Astrocyte of the spinal cord (primary cell): ENCODE measurements around the gene EDEM3.

Experiments used
- DNase-seq: peaks from one replicate; pipeline ENCODE4 v3.0.0; 2011; ENCODE audit warnings: low read depth, low spot score
- H3K4me3 ChIP-seq: 2 replicates; pipeline ENCODE4 v1.5.1; 2011; ENCODE audit warnings: low read depth, mild to moderate bottlenecking, low read length, moderate library complexity
- CTCF ChIP-seq: IDR thresholded peaks from 2 replicates; pipeline ENCODE4 v1.5.1; 2012; ENCODE audit warnings: low read depth, mild to moderate bottlenecking, low read length, inconsistent platforms
- in situ Hi-C: cut with HindIII; loops from 2 replicates; pipeline ENCODE4 v1.10.0; 2017; ENCODE audit warnings: low sequenced_read_pairs

The EDEM3 gene

DNA sequence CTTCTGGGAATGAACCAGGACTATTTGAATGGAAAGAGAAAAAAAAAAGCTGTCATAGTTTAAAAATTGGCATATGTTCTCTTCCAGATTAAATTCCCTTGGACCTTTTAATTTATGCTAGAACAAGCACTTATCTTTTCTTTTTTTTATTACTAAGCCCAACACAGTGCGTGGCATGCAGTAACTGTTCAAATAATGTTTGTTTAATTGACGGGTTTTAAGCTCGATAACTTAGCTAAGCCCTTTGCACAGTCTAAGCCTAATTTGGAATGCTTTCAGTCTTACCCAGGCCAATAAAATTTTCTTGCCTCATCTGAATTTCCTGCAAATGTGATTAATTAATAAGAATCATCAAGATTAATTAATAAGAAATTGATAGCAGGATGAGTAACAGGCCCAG, 39.3 kb upstream of the EDEM3 start:
- in situ Hi-C loops = no loop called here
- H3K4me3 ChIP-seq = no peak overlapping the region
- DNase-seq = no peak
- no peak for TF ChIP-seq CTCF

GRCh38 chr1:184792450-184792969, 37.9 kb upstream of the EDEM3 start:
- in situ Hi-C loops = no loop called here
- peak; percentile 99 for DNase-seq
- no peak overlapping the region for H3K4me3 ChIP-seq
- TF ChIP-seq CTCF = no peak

GRCh38 chr1:184791550-184791900, 36.9 kb upstream of the EDEM3 start:
- DNase-seq = peak; percentile 72
- TF ChIP-seq CTCF = no peak
- no peak overlapping the region for H3K4me3 ChIP-seq
- in situ Hi-C loops = no loop called here

GRCh38 chr1:184790642-184791549, 36.2 kb upstream of the EDEM3 start:
- in situ Hi-C loops = no loop called here
- DNase-seq = peak; percentile 11
- no peak overlapping the region for H3K4me3 ChIP-seq
- no peak for TF ChIP-seq CTCF

- TF ChIP-seq CTCF = no peak
- no peak overlapping the region for H3K4me3 ChIP-seq
- in situ Hi-C loops = no loop called here
- no peak for DNase-seq
These were observed 35.2 kb upstream of the EDEM3 start for GRCh38 chr1:184789884-184790283.

DNA sequence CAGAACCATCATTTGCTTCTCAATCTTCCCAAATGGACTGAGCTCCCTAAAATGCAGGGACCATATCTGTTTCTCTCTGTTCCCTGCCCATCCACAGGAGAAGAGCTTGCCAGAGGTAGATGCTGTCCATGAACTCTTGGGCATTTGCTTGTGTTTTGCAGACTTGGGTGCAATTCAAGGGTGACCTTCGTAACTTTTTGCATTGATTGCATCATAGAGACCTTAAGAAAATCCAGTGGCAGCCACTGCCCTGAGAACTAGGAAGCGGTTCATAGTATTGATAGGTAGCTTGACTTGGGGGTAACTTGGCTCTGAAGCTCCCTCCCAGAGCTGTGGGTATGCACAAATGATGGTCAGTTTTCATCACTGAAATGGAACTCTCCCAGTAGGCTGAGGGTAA, 34.3 kb upstream of the EDEM3 start:
- H3K4me3 ChIP-seq = no peak overlapping the region
- no peak for DNase-seq
- in situ Hi-C loops = no loop called here
- TF ChIP-seq CTCF = no peak
